ENCODE measurements around the gene BCL7A.

The BCL7A gene

GRCh38 chr12:121996945-121997612 is 24.6 kb upstream of the BCL7A start:
- DNase-seq (ENCODE audit: low read depth in 2 of 2), result no peak

GRCh38 chr12:122001466-122002209 is 20.0 kb upstream of the BCL7A start:
- DNase-seq (ENCODE audit: low read depth in 2 of 2), result no peak

GRCh38 chr12:122003651-122004611 is 17.8 kb upstream of the BCL7A start:
- DNase-seq (ENCODE audit: low read depth in 2 of 2), result no peak

- DNase-seq (ENCODE audit: low read depth in 2 of 2), result no peak
These were observed 17.0 kb upstream of the BCL7A start for GRCh38 chr12:122004633-122005071.

- DNase-seq (ENCODE audit: low read depth in 2 of 2), result no peak
These were observed 16.4 kb upstream of the BCL7A start for GRCh38 chr12:122005252-122005776.

GRCh38 chr12:122006186-122006926 is 15.3 kb upstream of the BCL7A start:
- DNase-seq (ENCODE audit: low read depth in 2 of 2), result no peak

- DNase-seq (ENCODE audit: low read depth in 2 of 2), result no peak
These were observed 11.9 kb upstream of the BCL7A start for GRCh38 chr12:122009741-122010140.

- no peak for DNase-seq (ENCODE audit: low read depth in 2 of 2)
These were observed 9.5 kb upstream of the BCL7A start for GRCh38 chr12:122012184-122012583.

GRCh38 chr12:122013136-122013535 is 8.5 kb upstream of the BCL7A start:
- DNase-seq (ENCODE audit: low read depth in 2 of 2), result no peak

- no peak for DNase-seq (ENCODE audit: low read depth in 2 of 2)
These were observed 7.7 kb upstream of the BCL7A start for GRCh38 chr12:122013791-122014590.

- DNase-seq (ENCODE audit: low read depth in 2 of 2), result no peak
These were observed 6.9 kb upstream of the BCL7A start for GRCh38 chr12:122014781-122015180.

GRCh38 chr12:122018457-122018856 is 3.2 kb upstream of the BCL7A start:
- DNase-seq (ENCODE audit: low read depth in 2 of 2), result no peak

GRCh38 chr12:122018937-122019336 is 2.7 kb upstream of the BCL7A start:
- DNase-seq (ENCODE audit: low read depth in 2 of 2), result no peak

- no peak for DNase-seq (ENCODE audit: low read depth in 2 of 2)
These were observed 890 bp upstream of the BCL7A start for GRCh38 chr12:122020795-122021192.

- no peak for DNase-seq (ENCODE audit: low read depth in 2 of 2)
These were observed 377 bp upstream of the BCL7A start for GRCh38 chr12:122021193-122021821.

- DNase-seq (ENCODE audit: low read depth in 2 of 2), result no peak
These were observed 982 bp downstream of the BCL7A start for GRCh38 chr12:122022393-122023338.

- DNase-seq (ENCODE audit: low read depth in 2 of 2), result no peak
These were observed 1.9 kb downstream of the BCL7A start for GRCh38 chr12:122023339-122024131.

All from activated CD4-positive, alpha-beta T cell treated with anti-CD3 and anti-CD28 coated beads for 24 hours (primary cell).